HG03135 (cell line): ENCODE data around the gene DGKB.

Experiments
- ATAC-seq: cut with Tn5 transposase; IDR thresholded peaks from one replicate; pipeline ENCODE4 v1.9.1; 2021; ENCODE audit warnings: mild to moderate bottlenecking, moderate library complexity; ENCODE audit not compliant: unreplicated experiment

DGKB gene

GRCh38 chr7:14177876-14178275 lies 724.7 kb downstream of the DGKB start:
- ATAC-seq, result no peak

GRCh38 chr7:14170872-14171271 lies 731.7 kb downstream of the DGKB start:
- no peak for ATAC-seq

GRCh38 chr7:14158111-14158510 lies 744.4 kb downstream of the DGKB start:
- no peak for ATAC-seq

GRCh38 chr7:14156436-14156835 lies 746.1 kb downstream of the DGKB start:
- ATAC-seq, result no peak

GRCh38 chr7:14148974-14149373 lies 753.6 kb downstream of the DGKB start:
- ATAC-seq, result no peak

GRCh38 chr7:14147532-14147931 lies 755.0 kb downstream of the DGKB start:
- no peak for ATAC-seq

- ATAC-seq, result no peak
Observed at GRCh38 chr7:14144538-14144937, 758.0 kb downstream of the DGKB start.

GRCh38 chr7:14144109-14144508 lies 758.4 kb downstream of the DGKB start:
- ATAC-seq, result no peak

- ATAC-seq, result no peak
Observed at GRCh38 chr7:14137676-14138075, 764.9 kb downstream of the DGKB start.

GRCh38 chr7:14133752-14134151 lies 768.8 kb downstream of the DGKB start:
- ATAC-seq, result no peak

GRCh38 chr7:14125998-14126397 lies 776.6 kb downstream of the DGKB start:
- ATAC-seq, result no peak

GRCh38 chr7:14124716-14125115 lies 777.8 kb downstream of the DGKB start:
- ATAC-seq, result no peak

- ATAC-seq, result no peak
Observed at GRCh38 chr7:14123923-14124322, 778.6 kb downstream of the DGKB start.

GRCh38 chr7:14115701-14116100 lies 786.9 kb downstream of the DGKB start:
- no peak for ATAC-seq

- ATAC-seq, result no peak
Observed at GRCh38 chr7:14104861-14105260, 797.7 kb downstream of the DGKB start.

- ATAC-seq, result no peak
Observed at GRCh38 chr7:14096159-14096558, 806.4 kb downstream of the DGKB start.

- no peak for ATAC-seq
Observed at GRCh38 chr7:14095233-14095950, 807.2 kb downstream of the DGKB start.
